HepG2 (cell line): Measurements from ENCODE around the gene VCL. TPM values are rescaled to one million over a fixed set of nuclear protein-coding genes. Genes with fewer than 3 reads are reported as not detected.

ENCODE experiments used
- ATAC-seq: fragments of 200-7000 bp; cut with Tn5 transposase; 3 replicates; pipeline ENCODE4 v1.9.1; 2020; ENCODE audit warnings: mild to moderate bottlenecking, moderate library complexity
- BruUV-seq: library from RNA; stranded (reverse); fragments of 400-500 nt; replicated peaks from 2 replicates; lab custom pipeline; 2021; lab: Mats Ljungman, UMichigan
- CTCF ChIA-PET: fragments of 300-600 bp; formaldehyde crosslinking; extraction: SDS; loops from one replicate; lab custom pipeline; 2021; ENCODE audit warnings: low total read pairs, inconsistent platforms, low intra/inter-chr PET ratio; lab: Yijun Ruan, JAX
- POLR2A ChIA-PET: fragments of 350-600 bp; sonication (Branson Sonifier 250); formaldehyde crosslinking; loops from one replicate; lab custom pipeline; 2020; ENCODE audit warnings: antibody characterized with exemption, inconsistent platforms; lab: Yijun Ruan, JAX
- DNase-seq: peaks from one replicate; pipeline ENCODE4 v3.0.0-alpha.2; 2015; ENCODE audit warnings: low spot score
- FAIRE-seq: peaks from 3 replicates; lab custom pipeline; 2011; peaks lifted over from hg19 to GRCh38; lab: Jason Lieb, UNC
- H2AFZ ChIP-seq: one replicate; pipeline ENCODE4 v1.6.1; 2011; ENCODE audit warnings: low read length, inconsistent platforms
- H3K27ac ChIP-seq: fragments of 300-600 bp; 3 replicates; pipeline ENCODE4 v1.8.0; 2011; ENCODE audit warnings: mixed run types, mild to moderate bottlenecking, mixed read lengths, low read length, inconsistent platforms; ENCODE audit not compliant: insufficient read depth; ENCODE audit errors: extremely low read length
- H3K27me3 ChIP-seq, 2 experiments: fragments of 200-600 bp in 1 of 2; 2 replicates in 1 of 2; 3 replicates in 1 of 2; pipeline versions ENCODE4 v1.6.0 to v1.8.0; 2011; ENCODE audit warnings: low read length in 2 of 2, mild to moderate bottlenecking in 2 of 2, moderate library complexity in 2 of 2, inconsistent platforms in 1 of 2; ENCODE audit not compliant: insufficient read depth in 2 of 2, control insufficient read depth in 1 of 2
- H3K36me3 ChIP-seq, 2 experiments: fragments of 200-600 bp in 1 of 2; replicated peaks in 1 of 2; 2 replicates in 1 of 2; 3 replicates in 1 of 2; pipeline versions ENCODE4 v1.5.1 to v1.8.0; 2011; ENCODE audit warnings: low read length in 2 of 2, inconsistent platforms in 1 of 2; ENCODE audit not compliant: insufficient read depth in 2 of 2, control insufficient read depth in 1 of 2
- H3K4me1 ChIP-seq: 2 replicates; pipeline ENCODE4 v1.5.1; 2012; ENCODE audit warnings: low read length, inconsistent platforms; ENCODE audit not compliant: insufficient read depth
- H3K4me2 ChIP-seq: 2 replicates; pipeline ENCODE4 v1.6.0; 2011; ENCODE audit warnings: low read depth, low read length, inconsistent platforms
- H3K4me3 ChIP-seq, 3 experiments: fragments of 200-600 bp in 1 of 3; sonication (generic), shearing (Covaris generic) in 1 of 3; replicated peaks in 1 of 3; 2 replicates each; pipeline ENCODE4 v1.5.1; 2011 to 2016; ENCODE audit warnings: low read length in 3 of 3, inconsistent platforms in 2 of 3, low read depth in 2 of 3, mild to moderate bottlenecking in 2 of 3, control low read depth in 1 of 3, mixed read lengths in 1 of 3; ENCODE audit not compliant: insufficient read depth in 1 of 3
- H3K79me2 ChIP-seq: one replicate; pipeline ENCODE4 v1.6.1; 2011; ENCODE audit warnings: low read length, inconsistent platforms; ENCODE audit not compliant: insufficient read depth
- H3K9ac ChIP-seq: 2 replicates; pipeline ENCODE4 v1.6.0; 2011; ENCODE audit warnings: mild to moderate bottlenecking, low read depth, low read length, inconsistent platforms; ENCODE audit not compliant: insufficient read depth
- H3K9me3 ChIP-seq: 2 replicates; pipeline ENCODE4 v1.5.1; 2012; ENCODE audit warnings: mild to moderate bottlenecking, low read length
- H4K20me1 ChIP-seq: 2 replicates; pipeline ENCODE4 v1.6.0; 2011; ENCODE audit warnings: inconsistent platforms, mild to moderate bottlenecking, low read length, moderate library complexity; ENCODE audit not compliant: insufficient read depth
- TEAD3 ChIP-seq: optimal IDR thresholded peaks from 2 replicates; pipeline ENCODE3; 2016; ENCODE audit warnings: borderline replicate concordance
- ZNF335 ChIP-seq: sonication (generic); formaldehyde crosslinking; IDR thresholded peaks from 2 replicates; pipeline ENCODE4 v1.4.0; 2020; ENCODE audit warnings: missing genetic modification reagents
- ZSCAN5A ChIP-seq: sonication (generic); formaldehyde crosslinking; IDR thresholded peaks from 2 replicates; pipeline ENCODE4 v1.8.0; 2022; ENCODE audit warnings: mild to moderate bottlenecking, missing genetic modification reagents, borderline replicate concordance
- WGBS: methylation state at CpG from one replicate; pipeline ENCODE4 v1.1.6; 2017; ENCODE audit warnings: low lambda C conversion rate; 5-methylcytosine and 5-hydroxymethylcytosine counted together
- in situ Hi-C: cut with HindIII; loops from 2 replicates; pipeline ENCODE4 v1.10.0; 2017; ENCODE audit warnings: low pct_unique_long_range_greater_than_20kb; ENCODE audit not compliant: extremely low pct_ligation_motif_present
- intact Hi-C: fragments of 100-400 bp; cut with micrococcal nuclease; formaldehyde crosslinking; loops from one replicate; pipeline ENCODE4 v1.10.0; 2022; ENCODE audit not compliant: unreplicated experiment
- polyA plus RNA-seq, 8 experiments: library from polyadenylated mRNA; depleted of rRNA in 3 of 8; stranded (reverse) in 7 of 8; unstranded in 1 of 8; fragments of >200 nt; fragmentation: Illumina TruSeq in 4 of 8; extraction: Trizol in 4 of 8; gene quantifications; 2 replicates each; pipeline versions ENCODE4 v1.2.1 to v1.2.3, GENCODE V29; 2011 to 2016; ENCODE audit warnings: low read depth in 4 of 8, missing spikeins in 1 of 8, mixed read lengths in 1 of 8; ENCODE audit not compliant: insufficient read depth in 1 of 8
- total RNA-seq, 5 experiments: library from RNA; depleted of rRNA; stranded (reverse); fragments of >200 nt; fragmentation: Illumina TruSeq; extraction: Trizol; gene quantifications; 2 replicates each; pipeline ENCODE4 v1.2.3, GENCODE V29; 2016; ENCODE audit warnings: low read depth in 1 of 5
- TF ChIP-seq, protein P1 (sequence below): sonication (generic); formaldehyde crosslinking; IDR thresholded peaks from 2 replicates; pipeline ENCODE4 v1.4.0; 2020; ENCODE audit warnings: missing genetic modification reagents, borderline replicate concordance
- TF ChIP-seq, protein P2 (sequence below): sonication (generic); formaldehyde crosslinking; IDR thresholded peaks from 2 replicates; pipeline ENCODE4 v1.4.0; 2020; ENCODE audit warnings: missing genetic modification reagents, borderline replicate concordance

The VCL gene
- total and polyA plus RNA-seq, 2 of the 13 experiments (the other 11 are each of a cell fraction or from before 2014, with no cell fraction given): 17.3 to 26.9 TPM

- peak overlapping the region; percentile 95 for H3K4me2 ChIP-seq
- peaks cover 0 to under 1% of the 10 kb centered on the region in 2 experiments; a peak in 2 of 5 replicates for H3K36me3 ChIP-seq
- peak overlapping the region in 2 of 3 experiments; percentile 7 to 18; a peak in 2 of 6 replicates for H3K4me3 ChIP-seq
- WGBS: 53% methylated on average over 4 of the region's 4 CpGs
- ChIA-PET CTCF (interaction anchor here (0.9 kb wide), 1 partner anchor 60 kb away, joined by 5 read pairs; no protein-coding TSS in a partner anchor), POLR2A (no interaction called here)
- H3K27me3 ChIP-seq: peaks cover 0 to 4% of the 10 kb centered on the region in 2 experiments; a peak in 1 of 5 replicates
- H4K20me1 ChIP-seq: no peaks in the 10 kb centered on the region
- intact Hi-C loops: loop anchor here (10.0 kb wide), 1 partner anchor 62 kb away; no protein-coding TSS in a partner anchor
- FAIRE-seq (no peak), DNase-seq (peak; percentile 58), ATAC-seq (no peak)
- peak overlapping the region; percentile 26; the same call in 1 of the 2 replicates for H3K9ac ChIP-seq
- no peak overlapping the region for H3K27ac ChIP-seq
- in situ Hi-C loops: no loop called here
- peaks cover 55% of the 10 kb centered on the region for H3K4me1 ChIP-seq
- no peak for TF ChIP-seq ZSCAN5A
- TF ChIP-seq, protein P1, sequence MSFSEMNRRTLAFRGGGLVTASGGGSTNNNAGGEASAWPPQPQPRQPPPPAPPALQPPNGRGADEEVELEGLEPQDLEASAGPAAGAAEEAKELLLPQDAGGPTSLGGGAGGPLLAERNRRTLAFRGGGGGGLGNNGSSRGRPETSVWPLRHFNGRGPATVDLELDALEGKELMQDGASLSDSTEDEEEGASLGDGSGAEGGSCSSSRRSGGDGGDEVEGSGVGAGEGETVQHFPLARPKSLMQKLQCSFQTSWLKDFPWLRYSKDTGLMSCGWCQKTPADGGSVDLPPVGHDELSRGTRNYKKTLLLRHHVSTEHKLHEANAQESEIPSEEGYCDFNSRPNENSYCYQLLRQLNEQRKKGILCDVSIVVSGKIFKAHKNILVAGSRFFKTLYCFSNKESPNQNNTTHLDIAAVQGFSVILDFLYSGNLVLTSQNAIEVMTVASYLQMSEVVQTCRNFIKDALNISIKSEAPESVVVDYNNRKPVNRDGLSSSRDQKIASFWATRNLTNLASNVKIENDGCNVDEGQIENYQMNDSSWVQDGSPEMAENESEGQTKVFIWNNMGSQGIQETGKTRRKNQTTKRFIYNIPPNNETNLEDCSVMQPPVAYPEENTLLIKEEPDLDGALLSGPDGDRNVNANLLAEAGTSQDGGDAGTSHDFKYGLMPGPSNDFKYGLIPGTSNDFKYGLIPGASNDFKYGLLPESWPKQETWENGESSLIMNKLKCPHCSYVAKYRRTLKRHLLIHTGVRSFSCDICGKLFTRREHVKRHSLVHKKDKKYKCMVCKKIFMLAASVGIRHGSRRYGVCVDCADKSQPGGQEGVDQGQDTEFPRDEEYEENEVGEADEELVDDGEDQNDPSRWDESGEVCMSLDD (CRISPR knock-in tag): no peak
- peak; percentile 94 for TF ChIP-seq TEAD3 (CRISPR knock-in tag)
- TF ChIP-seq ZNF335 (CRISPR knock-in tag): peak; percentile 49; the same call in 1 of the 2 replicates
- TF ChIP-seq, protein P2, sequence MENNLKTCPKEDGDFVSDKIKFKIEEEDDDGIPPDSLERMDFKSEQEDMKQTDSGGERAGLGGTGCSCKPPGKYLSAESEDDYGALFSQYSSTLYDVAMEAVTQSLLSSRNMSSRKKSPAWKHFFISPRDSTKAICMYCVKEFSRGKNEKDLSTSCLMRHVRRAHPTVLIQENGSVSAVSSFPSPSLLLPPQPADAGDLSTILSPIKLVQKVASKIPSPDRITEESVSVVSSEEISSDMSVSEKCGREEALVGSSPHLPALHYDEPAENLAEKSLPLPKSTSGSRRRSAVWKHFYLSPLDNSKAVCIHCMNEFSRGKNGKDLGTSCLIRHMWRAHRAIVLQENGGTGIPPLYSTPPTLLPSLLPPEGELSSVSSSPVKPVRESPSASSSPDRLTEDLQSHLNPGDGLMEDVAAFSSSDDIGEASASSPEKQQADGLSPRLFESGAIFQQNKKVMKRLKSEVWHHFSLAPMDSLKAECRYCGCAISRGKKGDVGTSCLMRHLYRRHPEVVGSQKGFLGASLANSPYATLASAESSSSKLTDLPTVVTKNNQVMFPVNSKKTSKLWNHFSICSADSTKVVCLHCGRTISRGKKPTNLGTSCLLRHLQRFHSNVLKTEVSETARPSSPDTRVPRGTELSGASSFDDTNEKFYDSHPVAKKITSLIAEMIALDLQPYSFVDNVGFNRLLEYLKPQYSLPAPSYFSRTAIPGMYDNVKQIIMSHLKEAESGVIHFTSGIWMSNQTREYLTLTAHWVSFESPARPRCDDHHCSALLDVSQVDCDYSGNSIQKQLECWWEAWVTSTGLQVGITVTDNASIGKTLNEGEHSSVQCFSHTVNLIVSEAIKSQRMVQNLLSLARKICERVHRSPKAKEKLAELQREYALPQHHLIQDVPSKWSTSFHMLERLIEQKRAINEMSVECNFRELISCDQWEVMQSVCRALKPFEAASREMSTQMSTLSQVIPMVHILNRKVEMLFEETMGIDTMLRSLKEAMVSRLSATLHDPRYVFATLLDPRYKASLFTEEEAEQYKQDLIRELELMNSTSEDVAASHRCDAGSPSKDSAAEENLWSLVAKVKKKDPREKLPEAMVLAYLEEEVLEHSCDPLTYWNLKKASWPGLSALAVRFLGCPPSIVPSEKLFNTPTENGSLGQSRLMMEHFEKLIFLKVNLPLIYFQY (CRISPR knock-in tag): no peak
- BruUV-seq: no TSS peak
- H2AFZ ChIP-seq: no peak overlapping the region
- H3K9me3 ChIP-seq: no peaks in the 10 kb centered on the region
- H3K79me2 ChIP-seq: peaks cover 74% of the 10 kb centered on the region
Measured at GRCh38 chr10:74153123-74153522, 155.2 kb downstream of the VCL start.
